Stimulated activated CD8-positive, alpha-beta memory T cell treated with anti-CD3 and anti-CD28 coated beads, Interleukin-15, amount 100 ng/mL, for 4 hours (primary cell): ENCODE results near the gene LSM14B.
"Not testable (repeated sequence)": the region's sequence is repeated elsewhere in the genome, so short reads cannot be mapped to it uniquely, and the experiment has no call there.

Source experiments
- DNase-seq, 2 donors: peaks; one replicate each; pipeline ENCODE4 v3.0.0-alpha.2; 2020; ENCODE audit warnings: low read depth in 2 of 2

LSM14B gene

GRCh38 chr20:62121776-62122653 lies at the start of gene LSM14B:
LSM14B (plus strand) TSS chr20:62122475; CDS start chr20:62122667, 192 bp downstream.
- peak; percentile 91 to 98 for DNase-seq

GRCh38 chr20:62073323-62073722 lies 49.0 kb upstream of the LSM14B start:
- DNase-seq = no peak

GRCh38 chr20:62079166-62079565 lies 43.1 kb upstream of the LSM14B start:
- DNase-seq = no peak

- no peak for DNase-seq
These were observed 41.9 kb upstream of the LSM14B start for GRCh38 chr20:62080249-62080990.

GRCh38 chr20:62083312-62083711 lies 39.0 kb upstream of the LSM14B start:
- no peak for DNase-seq

- DNase-seq = not testable (repeated sequence)
These were observed 38.1 kb upstream of the LSM14B start for GRCh38 chr20:62084224-62084623.

- no peak for DNase-seq
These were observed 37.1 kb upstream of the LSM14B start for GRCh38 chr20:62085206-62085605.

- no peak for DNase-seq
These were observed 35.0 kb upstream of the LSM14B start for GRCh38 chr20:62087227-62087626.

- no peak for DNase-seq
These were observed 34.6 kb upstream of the LSM14B start for GRCh38 chr20:62087632-62088031.

- DNase-seq = no peak
These were observed 33.8 kb upstream of the LSM14B start for GRCh38 chr20:62088258-62089127.

- DNase-seq = no peak
These were observed 32.9 kb upstream of the LSM14B start for GRCh38 chr20:62089393-62089792.

- no peak for DNase-seq
These were observed 25.6 kb upstream of the LSM14B start for GRCh38 chr20:62096421-62097380.

GRCh38 chr20:62097881-62098407 lies 24.3 kb upstream of the LSM14B start:
- DNase-seq = no peak

GRCh38 chr20:62101078-62101477 lies 21.2 kb upstream of the LSM14B start:
- DNase-seq = no peak

GRCh38 chr20:62103508-62104233 lies 18.6 kb upstream of the LSM14B start:
- DNase-seq = no peak

- DNase-seq = no peak
These were observed 18.0 kb upstream of the LSM14B start for GRCh38 chr20:62104234-62104789.

- DNase-seq = no peak
These were observed 17.4 kb upstream of the LSM14B start for GRCh38 chr20:62104791-62105345.

- no peak for DNase-seq
These were observed 16.7 kb upstream of the LSM14B start for GRCh38 chr20:62105592-62105991.

- no peak for DNase-seq
These were observed 11.1 kb upstream of the LSM14B start for GRCh38 chr20:62111148-62111547.
